IPS-18c (cell line): ENCODE measurements around the gene LDLRAD4.

Experiments used
- H3K4me3 ChIP-seq: 2 replicates; pipeline ENCODE4 v1.7.0; 2013; ENCODE audit warnings: low read depth, mild to moderate bottlenecking, low read length, moderate library complexity; ENCODE audit not compliant: insufficient read depth
- H3K9me3 ChIP-seq: one replicate; pipeline ENCODE4 v1.6.1; 2013; ENCODE audit warnings: mild to moderate bottlenecking, low read length, moderate library complexity; ENCODE audit not compliant: control insufficient read depth, insufficient read depth

LDLRAD4 gene

GRCh38 chr18:13218368-13218991 is at the start of gene LDLRAD4:
TSS of gene LDLRAD4 (plus strand) at chr18:13218760.
- no peaks in the 10 kb centered on the region for H3K9me3 ChIP-seq
- H3K4me3 ChIP-seq = peak within 1 kb of the TSS; percentile 68

- Histone ChIP-seq H3K9me3 (no peaks in the 10 kb centered on the region), H3K4me3 (no peak overlapping the region)
Measured at GRCh38 chr18:13173578-13174145, 44.9 kb upstream of the LDLRAD4 start.

GRCh38 chr18:13175266-13175665 is 43.3 kb upstream of the LDLRAD4 start:
- Histone ChIP-seq H3K4me3 (no peak overlapping the region), H3K9me3 (no peaks in the 10 kb centered on the region)

- no peaks in the 10 kb centered on the region for H3K9me3 ChIP-seq
- no peak overlapping the region for H3K4me3 ChIP-seq
Measured at GRCh38 chr18:13175754-13176210, 42.8 kb upstream of the LDLRAD4 start.

GRCh38 chr18:13176847-13177246 is 41.7 kb upstream of the LDLRAD4 start:
- no peak overlapping the region for H3K4me3 ChIP-seq
- H3K9me3 ChIP-seq = peaks cover 3% of the 10 kb centered on the region

GRCh38 chr18:13178197-13178596 is 40.4 kb upstream of the LDLRAD4 start:
- Histone ChIP-seq H3K4me3 (no peak overlapping the region), H3K9me3 (peaks cover 3% of the 10 kb centered on the region)

GRCh38 chr18:13178976-13179375 is 39.6 kb upstream of the LDLRAD4 start:
- no peak overlapping the region for H3K4me3 ChIP-seq
- H3K9me3 ChIP-seq = peaks cover 3% of the 10 kb centered on the region

- Histone ChIP-seq H3K9me3 (peaks cover 3% of the 10 kb centered on the region), H3K4me3 (no peak overlapping the region)
Measured at GRCh38 chr18:13179566-13180113, 38.9 kb upstream of the LDLRAD4 start.

GRCh38 chr18:13180614-13181375 is 37.8 kb upstream of the LDLRAD4 start:
- H3K4me3 ChIP-seq = no peak overlapping the region
- H3K9me3 ChIP-seq = peaks cover 3% of the 10 kb centered on the region

- Histone ChIP-seq H3K9me3 (peaks cover 3% of the 10 kb centered on the region), H3K4me3 (no peak overlapping the region)
Measured at GRCh38 chr18:13181765-13182164, 36.8 kb upstream of the LDLRAD4 start.

- H3K9me3 ChIP-seq = peaks cover 3% of the 10 kb centered on the region
- H3K4me3 ChIP-seq = no peak overlapping the region
Measured at GRCh38 chr18:13183359-13183758, 35.2 kb upstream of the LDLRAD4 start.

- Histone ChIP-seq H3K9me3 (peaks cover 3% of the 10 kb centered on the region), H3K4me3 (no peak overlapping the region)
Measured at GRCh38 chr18:13183790-13184189, 34.8 kb upstream of the LDLRAD4 start.

GRCh38 chr18:13184396-13184795 is 34.2 kb upstream of the LDLRAD4 start:
- H3K4me3 ChIP-seq = no peak overlapping the region
- peaks cover 3% of the 10 kb centered on the region for H3K9me3 ChIP-seq

GRCh38 chr18:13185675-13186198 is 32.8 kb upstream of the LDLRAD4 start:
- H3K9me3 ChIP-seq = peaks cover 3% of the 10 kb centered on the region
- H3K4me3 ChIP-seq = no peak overlapping the region

- no peak overlapping the region for H3K4me3 ChIP-seq
- H3K9me3 ChIP-seq = peaks cover 1% of the 10 kb centered on the region
Measured at GRCh38 chr18:13186687-13187086, 31.9 kb upstream of the LDLRAD4 start.

GRCh38 chr18:13187498-13187897 is 31.1 kb upstream of the LDLRAD4 start:
- Histone ChIP-seq H3K4me3 (no peak overlapping the region), H3K9me3 (no peaks in the 10 kb centered on the region)

- no peak overlapping the region for H3K4me3 ChIP-seq
Measured at GRCh38 chr18:13191031-13191430, 27.5 kb upstream of the LDLRAD4 start.

GRCh38 chr18:13191779-13192178 is 26.8 kb upstream of the LDLRAD4 start:
- H3K4me3 ChIP-seq = no peak overlapping the region
- H3K9me3 ChIP-seq = no peaks in the 10 kb centered on the region

More at GRCh38 chr18:13191031-13191430, 27.5 kb upstream of the LDLRAD4 start:
- H3K9me3 ChIP-seq = no peaks in the 10 kb centered on the region
